HG02763 (cell line): ENCODE results near the gene GPR21.

ENCODE experiments used
- ATAC-seq: cut with Tn5 transposase; IDR thresholded peaks from one replicate; pipeline ENCODE4 v1.9.1; 2021; ENCODE audit warnings: mild to moderate bottlenecking, moderate library complexity; ENCODE audit not compliant: unreplicated experiment

Gene GPR21, protein sequence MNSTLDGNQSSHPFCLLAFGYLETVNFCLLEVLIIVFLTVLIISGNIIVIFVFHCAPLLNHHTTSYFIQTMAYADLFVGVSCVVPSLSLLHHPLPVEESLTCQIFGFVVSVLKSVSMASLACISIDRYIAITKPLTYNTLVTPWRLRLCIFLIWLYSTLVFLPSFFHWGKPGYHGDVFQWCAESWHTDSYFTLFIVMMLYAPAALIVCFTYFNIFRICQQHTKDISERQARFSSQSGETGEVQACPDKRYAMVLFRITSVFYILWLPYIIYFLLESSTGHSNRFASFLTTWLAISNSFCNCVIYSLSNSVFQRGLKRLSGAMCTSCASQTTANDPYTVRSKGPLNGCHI

DNA sequence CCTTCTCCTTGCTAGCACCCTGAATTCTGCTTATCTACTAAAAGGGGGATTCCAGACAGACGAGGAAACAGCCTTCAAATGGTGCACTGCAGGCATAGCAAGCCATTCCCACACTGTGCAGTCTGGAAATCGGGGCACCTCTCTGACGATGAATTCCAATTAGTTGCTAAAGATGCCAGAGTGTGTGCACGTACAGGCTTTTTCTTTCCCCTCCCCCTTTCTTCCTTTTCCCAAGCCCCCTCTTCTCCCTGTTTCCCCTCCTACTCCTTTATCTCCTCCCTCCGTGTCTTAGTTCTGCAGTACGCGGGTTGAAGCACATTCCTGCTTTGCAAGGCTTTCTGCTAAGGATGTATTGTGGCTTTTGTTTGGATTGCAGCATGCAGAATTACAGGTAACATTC is at the start of gene GPR21:
GPR21 (plus strand) TSS at position 316 of the 400 bp plus-strand sequence. CDS start 900 bp downstream, outside the sequence.
- no peak for ATAC-seq

DNA sequence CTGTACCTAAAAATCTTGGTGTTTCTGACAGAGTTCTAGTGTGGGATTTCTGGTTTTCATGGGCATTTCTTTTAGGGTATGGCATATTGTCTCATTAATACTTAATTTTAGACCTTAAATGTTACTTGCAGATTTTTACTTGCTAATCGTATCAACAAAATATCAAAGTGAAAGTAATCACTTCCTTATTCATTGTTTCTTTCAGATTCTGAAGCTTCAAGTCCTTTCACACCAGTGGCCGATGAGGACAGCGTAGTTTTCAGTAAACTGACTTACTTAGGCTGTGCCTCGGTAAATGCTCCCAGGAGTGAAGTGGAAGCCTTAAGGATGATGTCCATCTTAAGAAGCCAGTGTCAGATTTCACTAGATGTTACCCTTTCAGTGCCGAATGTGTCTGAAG is 47.5 kb upstream of the GPR21 start:
- ATAC-seq: no peak

DNA sequence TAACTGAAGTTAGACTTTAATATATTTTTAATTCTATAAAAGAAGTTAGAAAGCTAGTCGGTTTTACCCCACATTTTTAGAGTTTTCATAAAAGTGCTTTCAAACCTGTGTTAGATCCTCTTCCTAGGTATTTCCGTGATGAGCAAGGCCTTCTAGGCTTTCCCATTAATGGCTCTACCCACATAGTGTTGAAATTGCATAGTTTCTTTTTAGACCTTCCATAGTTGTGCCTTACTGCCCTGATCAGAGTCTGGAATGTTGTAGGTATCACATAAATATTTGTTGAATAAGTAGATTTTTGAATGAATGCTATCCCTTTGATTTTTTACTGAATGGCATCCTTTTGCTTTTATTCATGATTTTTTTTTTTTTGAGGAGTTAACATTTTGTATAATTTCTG is 45.3 kb upstream of the GPR21 start:
- ATAC-seq: no peak

DNA sequence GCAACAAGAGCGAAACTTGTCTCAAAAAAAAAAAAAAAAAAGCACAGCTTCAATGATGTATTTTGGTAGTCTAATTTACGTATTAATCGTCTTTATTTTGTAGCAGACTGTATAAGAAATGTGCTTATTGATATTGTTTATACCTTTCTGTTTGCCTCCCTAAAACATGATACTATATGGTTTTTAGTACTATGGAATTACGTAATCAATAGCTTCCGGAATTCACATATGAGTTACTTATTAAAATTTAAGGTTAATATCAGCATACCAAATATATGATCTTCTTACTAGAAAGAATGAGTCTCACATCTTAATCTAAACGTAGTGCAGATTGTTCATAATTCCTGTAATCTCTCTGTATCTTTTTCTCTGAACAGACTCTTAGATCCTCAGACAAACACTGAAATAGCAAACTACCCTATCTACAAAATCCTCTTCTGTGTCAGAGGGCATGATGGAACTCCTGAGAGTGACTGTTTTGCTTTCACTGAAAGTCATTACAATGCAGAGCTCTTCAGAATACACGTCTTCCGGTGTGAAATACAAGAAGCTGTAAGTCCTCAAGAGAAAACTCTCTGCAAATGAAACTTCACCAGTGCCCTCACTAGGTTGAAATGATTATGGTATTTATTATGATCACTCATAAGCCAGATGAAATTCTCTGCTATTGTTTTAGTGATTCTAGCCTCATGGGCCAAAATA is 44.4 kb upstream of the GPR21 start:
- no peak for ATAC-seq

DNA sequence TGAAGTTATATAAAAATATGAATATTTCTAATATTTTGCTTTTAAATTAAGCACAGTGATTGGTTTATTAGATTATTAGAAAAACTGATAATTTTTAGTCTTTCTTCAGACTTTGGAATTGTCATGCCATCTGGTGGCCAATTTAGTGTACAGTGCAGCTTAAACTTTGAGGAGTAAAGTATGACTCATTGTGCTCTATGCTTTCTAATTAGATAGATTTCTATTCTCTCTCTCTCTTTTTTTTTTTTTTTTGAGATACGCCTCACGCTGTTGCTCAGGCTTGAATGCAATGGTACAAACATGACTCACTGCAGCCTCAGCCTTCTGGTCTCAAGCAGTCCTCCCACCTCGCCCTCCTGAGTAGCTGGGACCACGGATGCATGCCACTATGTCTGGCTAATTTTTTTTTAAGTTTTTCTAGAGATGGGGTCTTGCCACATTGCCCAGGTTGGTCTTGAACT is 42.1 kb upstream of the GPR21 start:
- no peak for ATAC-seq

DNA sequence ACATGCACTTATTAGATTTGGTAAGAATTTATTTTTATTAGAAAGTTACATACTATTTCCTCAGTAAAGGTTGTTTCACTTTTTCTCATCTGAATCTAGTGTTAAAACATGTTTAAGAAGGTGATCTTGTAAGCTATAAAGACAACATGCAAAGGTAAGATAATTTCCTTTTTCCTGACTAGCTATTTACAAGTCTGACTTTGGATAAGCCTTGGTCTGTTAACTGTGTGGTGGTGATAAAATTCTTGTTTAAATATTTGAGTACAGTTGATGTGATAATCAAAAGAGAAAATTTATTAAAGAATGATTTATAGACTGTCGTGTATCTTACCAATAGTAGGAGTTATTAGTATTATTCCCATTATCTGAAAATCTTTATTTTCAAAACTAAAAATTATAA is 36.9 kb upstream of the GPR21 start:
- ATAC-seq: no peak

DNA sequence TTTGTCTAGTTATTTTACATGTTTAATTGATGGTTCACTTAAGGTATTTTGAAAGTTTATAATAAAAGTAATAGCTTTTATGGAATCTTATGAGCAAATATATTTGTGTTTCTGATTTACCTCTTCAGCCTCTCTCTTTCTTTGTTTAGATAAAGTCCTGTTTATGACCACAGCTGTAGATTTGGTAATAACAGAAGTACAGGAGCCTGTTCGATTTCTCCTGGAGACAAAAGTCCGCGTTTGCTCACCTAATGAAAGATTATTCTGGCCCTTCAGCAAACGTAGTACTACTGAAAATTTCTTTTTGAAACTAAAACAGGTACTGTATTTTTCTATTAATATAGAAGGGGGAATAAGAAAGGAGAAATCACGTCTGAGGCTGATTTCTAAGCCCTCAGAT is 35.0 kb upstream of the GPR21 start:
- ATAC-seq: no peak

DNA sequence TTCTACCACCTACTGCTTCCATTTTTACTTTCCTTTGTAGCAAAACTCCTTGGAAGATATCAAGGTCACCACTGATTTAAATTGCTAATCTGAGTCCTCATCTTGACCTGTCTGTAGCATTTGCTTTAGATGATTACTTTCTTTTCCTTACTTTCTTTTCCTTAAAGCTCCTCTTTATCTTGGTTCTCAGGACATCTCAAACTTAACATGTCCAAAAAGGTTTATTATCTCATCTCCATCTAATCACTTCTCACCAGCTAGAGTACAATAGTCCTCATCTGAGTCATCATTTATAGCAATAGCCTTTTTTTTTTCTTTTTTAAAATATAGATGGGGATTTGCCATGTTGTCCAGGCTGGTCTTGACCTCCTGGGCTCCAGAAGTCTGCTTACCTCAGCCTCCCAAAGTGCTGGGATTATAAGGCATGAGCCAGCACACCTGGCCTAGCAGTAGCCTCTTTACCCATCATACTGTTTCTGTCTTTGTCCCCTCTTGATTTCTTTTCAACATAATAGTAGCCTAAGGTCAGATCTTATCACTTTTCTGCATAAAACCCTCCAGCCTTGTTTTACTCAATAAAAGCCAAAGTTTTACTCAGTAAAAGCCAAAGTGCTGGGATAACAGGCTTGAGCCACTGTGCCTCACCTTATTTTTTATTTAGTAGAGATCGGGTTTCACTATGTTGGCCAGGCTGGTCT is 32.9 kb upstream of the GPR21 start:
- no peak for ATAC-seq

DNA sequence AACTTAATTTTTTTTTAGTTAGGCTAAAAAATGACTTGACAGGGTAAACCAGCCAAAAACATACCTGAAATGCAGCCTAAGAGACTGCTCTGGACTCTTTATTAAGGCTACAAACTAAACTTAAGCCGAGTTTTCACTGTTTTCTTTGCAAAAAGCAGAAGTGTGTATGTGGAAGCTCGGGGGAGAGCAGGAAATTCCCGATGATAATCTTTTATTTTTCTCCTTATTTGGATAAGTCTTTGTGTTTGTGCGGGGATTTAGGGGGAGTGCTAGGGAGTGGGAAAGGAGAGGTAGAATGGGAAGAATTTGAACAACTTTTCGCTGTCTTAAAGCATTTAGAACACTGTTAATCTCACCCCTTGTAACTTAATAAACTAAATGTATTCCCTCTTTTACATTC is 30.7 kb upstream of the GPR21 start:
- no peak for ATAC-seq

DNA sequence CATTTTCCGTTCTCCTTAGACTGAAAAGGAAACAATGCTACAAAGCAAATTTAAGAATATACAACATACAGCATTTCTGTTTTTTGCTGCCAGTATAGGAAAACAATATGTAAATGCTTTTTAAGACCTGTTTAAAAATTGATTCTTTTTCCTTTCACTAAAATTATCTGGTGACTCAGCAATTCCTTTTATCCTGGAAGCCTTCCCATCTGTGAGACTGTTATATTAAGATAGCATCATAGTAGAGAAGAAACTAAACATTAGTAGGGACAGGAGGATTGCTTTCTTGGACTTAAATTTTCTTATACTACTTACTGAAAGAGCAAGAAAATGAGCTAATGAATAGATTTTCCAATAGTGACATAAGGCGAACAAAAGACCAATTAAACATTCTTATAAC is 30.0 kb upstream of the GPR21 start:
- ATAC-seq: no peak

DNA sequence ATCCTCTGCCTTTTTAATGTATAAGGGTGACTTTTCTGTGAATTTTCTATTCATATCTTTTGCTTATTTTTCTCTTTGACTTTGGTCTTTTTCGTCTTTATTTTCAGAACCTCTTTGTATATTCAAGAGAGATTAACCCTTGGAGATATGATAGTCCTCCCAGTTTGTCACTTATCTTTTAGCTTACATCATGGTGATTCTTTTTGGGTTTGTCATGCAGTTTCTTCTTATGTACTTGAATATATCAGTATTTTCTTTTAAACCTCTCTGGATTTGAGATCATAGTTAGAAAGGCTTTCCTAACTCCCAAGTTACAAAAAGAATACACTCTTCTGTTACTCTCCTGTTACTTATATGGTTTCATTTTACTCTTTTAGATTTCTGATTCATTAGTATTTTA is 27.5 kb upstream of the GPR21 start:
- no peak for ATAC-seq

DNA sequence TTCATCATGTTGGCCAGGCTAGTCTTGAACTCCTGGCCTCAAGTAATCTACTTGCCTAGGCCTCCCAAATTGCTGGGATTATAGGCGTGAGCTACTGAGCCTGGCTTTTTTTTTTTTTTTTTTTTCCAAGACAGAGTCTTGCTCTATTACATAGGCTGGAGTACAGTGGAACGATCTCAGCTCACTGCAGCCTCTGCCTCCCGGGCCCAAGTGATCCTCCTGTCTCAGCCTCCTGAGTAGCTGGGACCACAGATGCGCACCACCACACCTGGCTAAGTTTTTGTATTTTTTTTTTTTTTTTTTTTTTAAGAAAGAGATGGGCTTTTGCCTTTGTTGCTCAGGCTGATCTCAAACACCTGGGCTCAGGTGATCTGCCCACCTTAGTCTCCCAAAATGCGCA is 26.2 kb upstream of the GPR21 start:
- no peak for ATAC-seq

DNA sequence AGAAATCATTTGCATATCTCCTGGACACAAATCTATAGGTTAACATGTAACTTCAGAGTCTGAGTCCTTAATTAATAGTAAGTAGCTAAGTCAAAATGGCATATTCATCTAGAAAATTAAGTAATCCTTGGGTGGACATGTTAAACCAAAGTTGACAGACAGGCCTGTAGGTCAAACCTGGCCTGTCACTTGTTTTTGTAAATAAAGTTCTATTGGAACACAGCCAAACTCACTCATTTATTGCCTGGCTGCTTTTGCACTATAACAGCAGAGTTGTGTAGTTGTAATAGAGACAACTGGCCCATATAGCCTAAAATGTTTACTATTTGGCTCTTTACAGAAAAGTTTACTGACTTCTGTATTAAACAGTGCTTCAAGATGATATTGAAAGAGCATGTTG is 24.6 kb upstream of the GPR21 start:
- no peak for ATAC-seq

DNA sequence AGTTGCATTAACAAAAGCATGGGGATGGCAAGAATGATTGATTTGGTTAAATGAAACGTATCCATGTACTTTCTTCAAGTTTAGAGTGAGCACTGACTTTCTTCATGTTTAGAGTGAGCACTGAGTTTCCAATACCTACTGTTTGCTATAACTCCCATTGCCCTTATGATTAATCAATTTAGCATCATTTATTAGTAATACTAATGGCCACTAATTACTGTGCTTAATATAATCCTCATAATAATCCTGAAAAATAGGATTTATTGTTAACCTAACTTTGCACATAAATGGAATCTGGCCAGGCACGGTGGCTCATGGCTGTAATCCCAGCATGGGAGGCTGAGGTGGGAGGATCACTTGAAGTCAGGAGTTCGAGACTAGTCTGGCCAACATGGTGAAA is 22.1 kb upstream of the GPR21 start:
- ATAC-seq: no peak

DNA sequence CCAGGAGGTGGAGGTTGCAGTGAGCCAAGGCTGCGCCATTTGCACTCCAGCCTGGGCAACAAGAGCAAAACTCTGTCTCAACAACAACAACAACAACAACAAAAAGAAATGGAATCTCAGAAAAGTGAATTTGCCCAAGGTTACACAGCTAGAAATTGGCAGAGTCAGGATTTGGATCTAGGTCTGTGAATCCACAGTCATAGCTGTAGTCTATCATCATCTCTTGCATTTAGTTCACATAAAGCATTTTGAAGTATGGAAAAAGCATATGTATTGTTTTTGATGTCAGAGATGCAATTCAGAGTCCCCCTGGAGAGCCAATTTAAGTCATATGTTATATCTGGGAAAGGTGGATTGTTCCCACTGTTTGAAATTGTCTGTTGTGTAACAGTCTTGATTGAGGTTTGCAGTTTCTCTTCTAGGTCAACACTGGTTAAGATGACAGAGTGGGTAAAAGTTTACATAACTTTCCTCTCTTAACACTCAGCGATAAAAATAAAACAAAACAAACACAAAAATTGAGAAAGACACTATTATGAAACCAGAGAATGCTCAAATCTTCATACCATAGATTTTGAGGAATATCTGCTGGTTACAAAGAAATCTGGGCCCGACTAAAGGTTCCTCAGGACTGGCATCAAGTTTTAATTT is 21.5 kb upstream of the GPR21 start:
- ATAC-seq: no peak

DNA sequence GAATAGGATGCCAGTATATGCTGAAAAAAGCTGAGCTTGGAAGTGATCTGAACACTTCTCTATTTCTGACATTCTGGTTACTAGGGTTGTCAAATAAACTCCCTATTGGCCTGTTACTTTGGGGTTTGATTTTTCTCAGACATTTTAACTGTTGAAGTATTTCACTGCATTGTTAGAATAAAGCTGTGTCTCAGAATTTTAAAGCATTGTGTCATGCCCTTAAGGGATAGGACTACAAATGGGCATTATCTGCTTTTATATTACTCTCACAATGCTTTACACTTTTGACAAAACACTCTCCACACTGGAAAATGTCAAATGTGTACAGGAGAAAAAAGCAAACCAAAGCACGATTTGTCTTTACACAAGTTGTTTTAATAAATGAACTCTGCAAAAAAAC is 16.8 kb upstream of the GPR21 start:
- ATAC-seq: no peak

DNA sequence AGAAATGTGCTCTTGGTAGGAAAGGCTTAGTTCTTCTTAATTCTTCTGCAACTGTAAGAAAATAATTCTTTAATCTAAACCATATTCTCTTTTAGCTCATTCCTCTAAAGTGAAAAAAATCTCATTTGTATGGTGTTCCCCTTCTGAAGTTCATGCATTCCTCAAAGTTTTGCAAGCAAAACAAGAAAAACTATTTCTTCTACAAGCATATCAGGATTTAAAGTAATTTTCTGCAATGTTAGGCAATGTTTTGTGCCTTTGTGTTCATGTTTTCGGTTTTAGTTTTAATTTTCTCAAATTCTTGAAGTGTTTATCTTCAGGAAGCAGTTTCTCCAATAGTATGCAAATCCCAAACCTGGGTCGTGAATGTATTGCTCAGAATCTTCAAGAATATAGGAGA is 12.7 kb upstream of the GPR21 start:
- ATAC-seq: no peak

DNA sequence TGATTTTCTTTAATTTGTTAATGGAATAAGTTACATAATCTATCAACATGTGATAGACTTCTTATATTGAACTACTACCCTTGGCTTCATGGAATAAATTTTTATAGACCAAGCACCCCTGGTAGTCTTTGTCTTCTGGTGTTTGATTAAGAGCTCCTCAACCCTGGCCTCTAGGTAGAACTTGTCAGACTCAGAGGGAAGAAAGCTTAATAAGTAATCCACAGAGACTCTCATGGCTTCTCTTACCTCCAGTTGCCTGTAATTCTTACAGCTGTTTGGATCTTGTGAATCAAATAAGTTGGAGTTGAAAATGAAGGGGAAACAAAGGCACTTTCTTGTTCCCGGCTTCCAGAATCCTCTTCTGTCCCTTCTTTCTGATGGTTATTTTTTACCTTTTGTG is 7.0 kb upstream of the GPR21 start:
- ATAC-seq: no peak

DNA sequence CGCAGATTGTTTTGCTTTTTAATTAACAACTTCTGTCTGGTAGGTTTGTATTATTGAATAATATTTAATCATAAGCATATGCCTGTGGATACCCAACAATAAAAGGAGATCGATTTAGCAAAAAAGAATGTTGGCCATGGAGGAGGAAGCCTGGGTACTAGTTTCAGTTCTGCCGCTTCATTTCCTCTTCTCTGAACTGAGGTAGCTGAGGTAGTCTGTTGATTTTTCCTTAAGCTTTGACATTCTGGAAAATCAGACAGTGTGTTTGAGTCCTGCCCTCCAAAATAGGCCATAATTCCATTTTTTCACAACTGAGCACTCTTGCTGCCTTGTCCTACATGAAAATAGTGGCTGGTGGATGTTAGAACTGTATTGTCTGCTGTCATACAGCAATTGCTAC is 6.0 kb upstream of the GPR21 start:
- no peak for ATAC-seq

DNA sequence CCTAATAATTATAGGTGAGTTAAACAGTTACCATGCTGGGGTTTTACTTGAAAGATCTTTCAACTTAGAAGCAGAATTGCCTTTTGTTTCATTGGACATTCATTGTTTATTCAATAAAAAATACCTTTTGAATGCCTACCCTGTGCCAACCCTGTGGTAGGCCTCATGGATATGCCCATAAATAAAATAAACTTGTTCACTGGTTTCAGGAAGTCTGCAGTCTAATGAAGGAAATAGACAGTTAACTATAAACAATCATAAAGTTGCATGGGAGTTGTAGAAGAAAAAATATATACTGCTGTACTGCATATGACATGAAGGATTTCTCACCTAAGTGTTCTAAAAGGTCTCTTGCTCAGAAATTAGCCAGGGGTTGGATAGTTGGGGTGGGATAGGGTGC is 5.3 kb upstream of the GPR21 start:
- ATAC-seq: no peak

DNA sequence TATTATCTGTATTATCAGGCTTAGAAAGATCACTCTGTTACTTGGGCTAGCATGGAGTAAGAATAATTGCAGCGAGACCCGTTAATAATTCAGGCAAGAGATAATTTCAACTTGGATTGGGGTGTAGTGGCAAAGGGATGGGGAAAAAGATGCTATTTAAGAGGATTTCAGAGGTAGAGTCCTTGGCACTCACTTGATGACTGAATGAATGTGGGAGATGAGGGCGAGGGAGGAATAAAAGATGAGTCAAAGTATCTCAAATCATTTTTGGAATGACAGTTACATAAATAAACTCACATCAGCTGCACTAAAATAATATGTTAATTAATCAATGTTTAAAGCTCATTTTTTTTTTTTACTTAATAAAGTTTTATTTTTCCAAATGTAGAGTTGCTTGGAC is 4.5 kb upstream of the GPR21 start:
- ATAC-seq: no peak
